Hepatocyte (in vitro differentiated cells): Measurements from ENCODE around the gene COA8.

Experiments
- CTCF ChIP-seq: fragments of 200-600 bp; sonication (generic); IDR thresholded peaks from 2 replicates; pipeline ENCODE4 v1.5.1; 2016; ENCODE audit warnings: antibody characterized with exemption, mild to moderate bottlenecking; ENCODE audit not compliant: poor library complexity
- EZH2 ChIP-seq: fragments of 200-600 bp; sonication (generic); IDR thresholded peaks from 2 replicates; pipeline ENCODE4 v1.6.1; 2016; ENCODE audit warnings: antibody characterized with exemption, mild to moderate bottlenecking, borderline replicate concordance

DNA sequence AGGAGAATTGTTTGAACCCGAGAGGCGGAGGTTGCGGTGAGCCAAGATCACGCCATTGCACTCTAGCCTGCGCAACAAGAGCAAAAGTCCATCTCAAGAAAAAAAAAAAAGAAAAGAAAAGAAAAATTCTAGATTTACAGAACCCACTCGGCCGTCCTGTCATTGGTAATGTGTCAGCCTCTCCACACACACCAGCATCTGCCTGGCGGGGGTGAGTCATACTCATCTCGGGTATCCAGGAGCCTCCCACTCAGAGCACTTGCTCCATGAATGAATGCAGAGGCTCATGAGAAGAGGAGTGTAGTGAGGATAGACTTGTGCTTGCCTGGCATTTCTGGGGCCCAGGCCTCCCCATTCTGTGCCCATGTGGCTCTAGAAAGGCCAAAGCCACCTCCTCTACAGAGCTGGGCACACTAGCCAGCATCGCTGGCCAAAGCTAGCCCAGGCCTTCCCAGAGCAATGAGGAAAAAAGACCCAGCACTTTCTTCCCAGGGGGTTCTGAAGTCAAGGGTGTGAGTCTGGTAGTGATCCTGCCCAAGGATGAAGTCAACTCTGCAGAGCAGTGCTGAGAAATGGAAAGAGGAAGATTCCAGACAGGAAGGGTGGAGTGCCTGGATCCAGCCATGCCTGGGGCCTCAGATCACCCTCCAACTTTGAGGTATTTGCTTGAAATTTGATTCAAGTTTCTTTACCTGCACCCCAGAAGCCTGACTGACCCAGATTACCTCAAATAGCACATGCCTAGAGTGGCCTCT lies 35.0 kb downstream of the COA8 start:
- no peak for TF ChIP-seq CTCF
- no peak for TF ChIP-seq EZH2
